ENCODE data around the gene BEND5.

BEND5 gene

DNA sequence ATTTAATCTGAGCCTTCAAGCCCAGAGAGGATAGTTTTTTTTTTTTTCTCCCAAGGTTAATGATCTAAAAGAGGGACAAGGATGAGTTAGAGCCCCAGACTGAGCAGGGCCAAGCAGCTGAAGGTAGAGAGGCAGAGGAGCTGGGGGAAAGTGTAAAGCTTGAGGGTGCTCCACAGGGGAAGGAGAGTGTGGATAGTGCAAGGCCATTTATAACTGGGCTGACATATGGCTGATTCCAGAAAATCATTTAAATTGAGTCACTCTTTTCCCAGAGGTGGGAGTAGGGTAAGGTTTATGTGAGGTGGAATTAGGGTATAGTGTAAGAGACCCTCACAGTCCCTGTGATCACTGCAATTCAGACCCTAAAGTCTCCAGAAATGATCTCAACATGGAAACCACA lies 55.8 kb downstream of the BEND5 start:
- DNase-seq (ENCODE audit: low spot score), result no peak

- no peak for DNase-seq (ENCODE audit: low spot score)
These were observed 58.0 kb downstream of the BEND5 start for GRCh38 chr1:48718705-48719104.

- no peak for DNase-seq (ENCODE audit: low spot score)
These were observed 58.5 kb downstream of the BEND5 start for GRCh38 chr1:48718116-48718630.

- DNase-seq (ENCODE audit: low spot score), result no peak
These were observed 59.6 kb downstream of the BEND5 start for GRCh38 chr1:48717082-48717481.

GRCh38 chr1:48715921-48716320 lies 60.8 kb downstream of the BEND5 start:
- DNase-seq (ENCODE audit: low spot score), result no peak

DNA sequence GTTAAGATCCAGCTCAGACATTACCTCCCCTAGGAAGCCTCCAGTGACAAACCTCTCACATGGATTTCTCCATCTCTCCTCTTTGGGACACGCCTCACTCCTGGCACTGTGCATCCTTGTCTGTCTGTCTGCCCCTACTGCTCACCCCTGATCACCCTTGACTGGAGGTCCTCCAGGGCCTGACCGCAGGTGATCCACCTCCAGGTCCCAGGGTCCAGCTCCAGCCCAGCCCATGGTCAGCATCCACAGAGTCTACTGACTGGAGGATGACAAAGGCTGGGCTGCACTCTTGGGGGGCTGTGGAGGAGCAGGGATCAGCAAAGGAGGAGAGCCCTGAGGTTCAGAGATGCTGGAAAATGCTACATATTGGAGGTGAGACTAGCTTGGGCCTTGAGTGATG lies 65.8 kb downstream of the BEND5 start:
- no peak for DNase-seq (ENCODE audit: low spot score)

GRCh38 chr1:48710318-48710717 lies 66.4 kb downstream of the BEND5 start:
- no peak for DNase-seq (ENCODE audit: low spot score)

- no peak for DNase-seq (ENCODE audit: low spot score)
These were observed 72.0 kb downstream of the BEND5 start for GRCh38 chr1:48704736-48705135.

DNA sequence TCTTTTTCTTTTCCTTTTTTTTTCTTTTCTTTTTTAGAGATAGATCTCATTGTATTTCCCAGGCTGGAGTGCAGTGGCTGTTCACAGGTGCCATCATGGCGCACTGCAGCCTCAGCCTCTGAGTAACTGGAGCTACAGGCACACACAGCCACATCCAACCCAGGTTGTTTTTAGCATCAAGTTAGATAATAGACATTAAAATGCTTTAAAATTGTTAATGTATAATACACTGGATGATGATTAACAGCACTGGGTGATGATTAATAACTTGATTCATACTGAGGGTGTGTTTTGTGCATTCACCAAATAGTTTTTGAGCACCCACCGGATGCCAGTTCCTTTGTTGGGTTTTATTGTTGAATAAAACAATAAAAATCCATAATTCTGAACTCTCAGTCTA lies 75.2 kb downstream of the BEND5 start:
- DNase-seq (ENCODE audit: low spot score), result no peak

DNA sequence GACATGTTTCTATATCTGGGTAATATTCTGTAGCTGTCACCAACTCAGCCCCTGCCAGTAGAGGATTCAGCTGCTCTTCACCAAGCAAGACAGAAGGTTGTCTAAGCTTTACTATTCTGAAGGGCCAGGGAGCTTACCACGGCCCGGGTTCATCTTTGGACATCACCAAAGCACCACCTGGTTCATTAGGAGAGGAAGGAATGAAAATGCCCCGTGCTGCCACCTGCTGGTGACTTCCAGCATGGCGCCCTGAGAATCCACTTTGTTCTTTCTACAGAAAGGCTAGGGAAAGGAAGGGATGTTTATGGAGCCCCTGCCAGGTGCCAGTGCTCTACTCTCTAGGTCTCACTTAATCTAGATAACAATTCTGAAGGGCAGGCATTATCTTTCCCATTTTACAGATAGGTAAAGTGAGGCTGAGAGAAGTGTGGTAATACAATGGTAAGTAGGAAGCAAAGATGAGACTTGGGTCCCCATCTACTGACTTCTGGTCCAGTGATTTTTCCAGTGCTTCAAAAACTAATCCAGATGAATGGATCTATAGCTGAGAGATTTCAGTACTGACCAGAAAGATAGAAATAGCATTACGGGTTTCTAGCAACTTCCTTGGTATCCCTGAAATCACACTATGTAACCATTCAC lies 79.5 kb downstream of the BEND5 start:
- DNase-seq (ENCODE audit: low spot score), result peak; percentile 11

DNA sequence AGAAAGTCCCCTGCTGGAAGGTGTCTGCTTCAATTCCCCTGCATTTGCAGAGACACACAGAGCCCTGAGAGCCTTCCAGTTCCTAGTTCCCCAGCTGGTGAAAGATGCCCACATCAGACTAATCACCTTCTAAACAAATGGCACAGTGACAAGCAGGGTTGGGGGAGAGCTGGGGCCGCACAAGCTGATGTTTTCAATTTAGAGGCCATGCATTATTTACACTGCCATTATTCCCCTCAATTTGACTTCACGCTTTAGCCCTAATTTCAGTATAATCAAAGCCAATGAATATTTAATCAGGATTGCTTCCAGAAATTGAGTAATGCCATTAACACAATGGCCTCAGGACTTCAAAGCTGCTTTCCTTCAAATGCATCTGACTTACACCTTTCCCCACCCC lies 81.5 kb downstream of the BEND5 start:
- no peak for DNase-seq (ENCODE audit: low spot score)

DNA sequence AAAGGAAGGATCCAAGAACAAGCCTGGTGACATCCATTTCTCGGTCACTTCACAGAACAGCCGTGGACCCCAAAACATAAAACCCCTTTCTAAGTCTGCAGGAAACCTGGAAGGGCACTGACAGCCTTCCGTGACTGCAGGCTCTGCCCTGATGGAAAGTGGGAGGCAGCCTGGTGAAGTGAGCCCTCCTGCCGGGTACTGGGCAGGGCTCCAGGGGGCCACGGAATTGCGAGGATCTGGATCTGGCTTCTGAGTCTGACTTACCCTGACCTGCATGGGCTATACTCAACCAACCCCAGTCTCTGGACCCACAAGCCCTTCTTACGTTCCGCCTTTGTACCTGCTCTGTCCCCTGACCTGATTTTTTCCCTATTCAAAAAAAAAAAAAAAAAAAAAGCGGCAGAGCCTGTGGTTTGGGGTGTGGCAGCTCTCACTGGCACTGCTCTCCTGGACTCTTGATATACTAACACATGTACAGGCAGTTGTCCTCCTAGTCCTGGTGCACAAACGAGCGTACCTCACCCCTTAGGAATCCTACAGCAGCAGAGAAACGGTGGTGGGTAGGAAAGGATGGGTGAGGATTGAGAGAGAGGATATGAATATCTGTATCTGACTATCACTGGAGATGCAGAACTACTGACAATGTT lies 82.9 kb downstream of the BEND5 start:
- no peak for DNase-seq (ENCODE audit: low spot score)

DNA sequence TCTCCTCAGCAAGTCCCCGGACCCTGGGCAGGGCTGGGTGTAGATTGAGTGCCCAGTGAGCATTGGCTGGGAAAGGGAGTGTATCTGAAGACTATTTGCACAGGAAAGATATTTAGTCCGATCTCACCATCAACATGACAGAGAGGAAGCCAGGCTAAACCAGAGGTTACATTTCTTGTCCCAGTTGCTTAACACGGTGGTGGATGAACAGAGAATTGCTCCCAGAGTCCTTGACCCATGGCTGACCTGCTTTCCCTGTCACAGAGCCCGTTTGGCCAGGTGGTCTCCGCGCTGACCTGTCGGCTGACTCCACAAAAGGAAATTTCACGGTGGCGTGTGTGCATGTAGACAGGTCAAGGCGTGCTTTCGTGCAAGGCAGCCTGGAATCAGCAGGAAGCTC lies 83.5 kb downstream of the BEND5 start:
- DNase-seq (ENCODE audit: low spot score), result no peak

GRCh38 chr1:48692235-48692634 lies 84.5 kb downstream of the BEND5 start:
- DNase-seq (ENCODE audit: low spot score), result no peak

DNA sequence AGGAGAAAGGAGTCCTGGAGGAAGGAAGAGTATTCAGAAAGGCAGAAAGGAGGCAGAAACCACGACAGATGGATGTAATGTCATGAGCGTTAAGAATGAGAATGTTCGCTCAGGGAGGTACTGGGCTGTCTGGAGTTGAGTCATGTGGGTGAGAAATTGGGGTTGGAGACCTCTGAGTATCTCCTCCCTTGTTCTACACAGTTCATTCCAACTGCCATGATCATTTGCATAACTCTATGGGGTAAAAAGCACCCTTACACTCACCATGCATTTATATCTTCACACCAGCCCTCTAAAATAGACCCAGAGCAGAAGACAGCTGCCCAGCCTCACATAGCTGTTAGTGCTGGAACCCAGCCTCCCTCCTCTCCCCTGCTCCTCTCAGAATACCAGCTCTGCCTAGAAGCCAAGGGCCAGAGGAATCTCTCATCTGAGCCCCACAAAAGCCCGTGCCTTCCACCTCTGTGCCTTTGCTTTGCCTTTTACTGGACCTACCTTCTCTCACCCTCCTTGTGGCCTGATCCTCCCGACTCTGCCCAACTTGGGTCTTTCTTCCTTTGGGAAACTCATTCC lies 85.2 kb downstream of the BEND5 start:
- DNase-seq (ENCODE audit: low spot score), result no peak

GRCh38 chr1:48688102-48688760 lies 88.5 kb downstream of the BEND5 start:
- DNase-seq (ENCODE audit: low spot score), result no peak

GRCh38 chr1:48687282-48688045 lies 89.2 kb downstream of the BEND5 start:
- no peak for DNase-seq (ENCODE audit: low spot score)

DNA sequence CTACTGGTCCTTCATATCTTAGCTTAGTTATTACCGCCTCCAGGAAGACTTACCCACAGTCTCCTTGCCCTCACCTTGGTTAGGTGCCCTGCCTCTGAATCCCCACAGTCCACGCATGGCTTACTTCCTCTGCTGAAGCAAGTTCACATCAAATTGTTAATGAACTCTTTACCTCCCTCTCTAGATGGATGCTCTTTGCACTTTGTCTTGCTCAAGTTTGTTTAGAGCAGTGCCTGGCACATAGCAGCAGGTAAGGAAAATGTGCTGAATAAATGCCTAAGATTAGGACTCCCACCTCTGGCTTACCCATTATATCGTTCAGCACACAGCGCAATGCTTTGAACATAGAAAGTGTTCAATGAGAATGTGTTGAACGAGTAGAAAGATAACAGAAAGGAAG lies 90.5 kb downstream of the BEND5 start:
- DNase-seq (ENCODE audit: low spot score), result no peak

- DNase-seq (ENCODE audit: low spot score), result no peak
These were observed 92.3 kb downstream of the BEND5 start for GRCh38 chr1:48684381-48684780.

- DNase-seq (ENCODE audit: low spot score), result no peak
These were observed 92.9 kb downstream of the BEND5 start for GRCh38 chr1:48683839-48684238.

DNA sequence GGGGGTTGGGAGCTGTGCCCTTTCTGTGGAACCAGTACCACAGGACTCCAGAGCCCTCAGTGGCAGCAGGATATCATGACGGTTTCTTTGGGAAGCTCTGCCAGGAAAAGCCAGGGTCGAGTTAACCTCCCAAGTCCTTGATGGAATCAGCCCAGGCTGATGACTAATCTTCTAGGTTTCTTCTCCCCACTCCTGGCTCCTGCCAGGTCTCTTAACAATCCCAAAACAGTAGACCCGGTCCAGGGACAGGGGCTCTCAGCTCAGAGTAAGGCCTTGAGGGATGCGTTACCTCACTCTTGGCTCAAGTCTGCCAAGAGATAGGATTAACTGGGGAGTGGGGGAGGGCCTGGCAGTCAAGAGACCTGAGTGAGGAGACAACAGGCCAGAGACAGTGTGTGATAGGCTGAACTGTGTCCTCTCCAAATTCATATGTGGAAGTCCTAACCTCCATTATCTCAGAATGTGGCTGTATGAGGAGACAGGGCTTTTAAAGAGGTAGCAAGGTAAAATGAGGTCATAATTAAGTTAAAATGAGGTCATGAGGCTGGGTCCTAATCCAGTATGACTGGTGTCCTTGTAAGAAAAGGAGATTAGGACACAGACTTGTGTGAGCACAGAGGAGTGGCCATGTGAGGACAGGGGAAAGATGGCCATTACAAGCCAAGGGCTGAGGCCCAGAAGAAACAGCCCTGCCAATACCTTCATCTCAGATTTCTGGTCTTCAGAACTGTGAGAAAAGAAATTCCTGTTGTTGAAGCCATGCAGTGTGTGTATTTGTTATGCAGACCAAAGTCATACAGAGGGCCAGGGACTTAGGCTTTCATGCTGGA lies 95.0 kb downstream of the BEND5 start:
- no peak for DNase-seq (ENCODE audit: low spot score)
